RWPE1 (cell line): ENCODE data around the gene CERS6.

Experiments
- CTCF ChIA-PET: fragments of 350-600 bp; sonication (Branson Sonifier 250); formaldehyde crosslinking; extraction: SDS; loops from one replicate; lab custom pipeline; 2021; lab: Yijun Ruan, JAX
- POLR2A ChIA-PET: fragments of 400-600 bp; formaldehyde crosslinking; extraction: SDS; loops from one replicate; lab custom pipeline; 2020; ENCODE audit warnings: antibody characterized with exemption; ENCODE audit not compliant: low non-redundant PET; lab: Yijun Ruan, JAX
- DNase-seq: peaks from one replicate; pipeline ENCODE4 v3.0.0; 2012; ENCODE audit warnings: low spot score
- H3K27ac ChIP-seq: fragments of 450-650 bp; 2 replicates; pipeline ENCODE4 v1.5.1; 2017
- CTCF ChIP-seq: fragments of 450-650 bp; conservative IDR thresholded peaks from 2 replicates; pipeline ENCODE4 v1.5.1; 2017; ENCODE audit warnings: low read depth, mild to moderate bottlenecking

Gene CERS6

DNA sequence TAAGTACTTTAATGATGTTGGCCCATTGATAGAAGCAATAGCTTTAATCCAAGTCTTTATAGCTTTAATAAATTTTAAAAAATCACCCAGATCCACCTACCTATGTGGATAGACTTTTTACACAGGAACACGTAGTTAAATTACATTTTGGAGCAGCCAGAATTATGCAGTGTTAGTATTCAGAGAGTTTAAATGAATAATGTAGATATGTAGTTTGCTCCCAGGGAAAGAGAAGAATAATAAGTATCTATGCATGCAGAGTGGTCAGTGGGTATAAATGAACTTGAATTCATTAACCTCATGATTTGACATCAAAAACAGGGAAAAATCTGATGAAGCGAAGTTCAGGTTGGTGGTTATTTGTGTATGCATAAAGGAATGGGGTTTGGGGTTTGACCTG is 146.3 kb downstream of the CERS6 start:
- ChIA-PET CTCF (interaction anchor here (0.5 to 0.6 kb wide), 2 partner anchors 17 to 1270 kb away, joined by 3 to 5 read pairs; no protein-coding TSS in a partner anchor), POLR2A (no interaction called here)
- H3K27ac ChIP-seq: no peak overlapping the region
- no peak for DNase-seq
- TF ChIP-seq CTCF: no peak

- CTCF ChIA-PET: interaction anchor here (0.5 to 0.6 kb wide), 2 partner anchors 17 to 1269 kb away, joined by 3 to 5 read pairs; no protein-coding TSS in a partner anchor
- POLR2A ChIA-PET: no interaction called here
- DNase-seq: no peak
- no peak for TF ChIP-seq CTCF
- no peak overlapping the region for H3K27ac ChIP-seq
These were observed 146.9 kb downstream of the CERS6 start for GRCh38 chr2:168602846-168603401.

DNA sequence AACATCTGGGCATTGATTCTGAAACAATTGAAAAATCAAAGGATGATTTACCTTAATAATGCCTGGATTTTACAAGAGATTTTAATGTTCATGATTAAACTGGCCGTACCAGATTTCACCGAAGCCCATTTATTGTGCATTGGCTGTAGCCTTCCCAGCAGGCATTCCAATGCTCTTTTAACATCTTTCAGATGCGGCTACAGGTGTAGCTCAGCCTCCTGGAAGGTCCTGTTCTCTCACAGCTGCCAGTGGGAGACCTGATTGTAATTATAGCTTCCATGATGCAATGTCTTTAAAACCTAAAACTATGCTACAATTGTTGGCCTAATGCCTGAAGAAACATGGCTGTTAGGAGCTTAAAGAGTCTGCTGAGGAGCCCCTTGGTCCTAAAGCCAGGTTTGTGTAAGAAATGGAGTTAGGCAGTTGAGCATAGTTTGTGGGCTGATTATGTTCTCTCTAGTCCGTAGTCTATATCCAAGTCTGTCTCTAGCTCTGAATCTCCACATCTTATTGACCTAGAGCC is 147.4 kb downstream of the CERS6 start:
- no peak for DNase-seq
- TF ChIP-seq CTCF: no peak
- H3K27ac ChIP-seq: no peak overlapping the region
- CTCF ChIA-PET: interaction anchor here (0.7 kb wide), 1 partner anchor 62 kb away, joined by 3 read pairs; no protein-coding TSS in a partner anchor
- POLR2A ChIA-PET: no interaction called here

GRCh38 chr2:168604252-168604651 is 148.2 kb downstream of the CERS6 start:
- H3K27ac ChIP-seq: no peak overlapping the region
- no peak for DNase-seq
- POLR2A ChIA-PET: no interaction called here
- no peak for TF ChIP-seq CTCF
- CTCF ChIA-PET: no interaction called here

GRCh38 chr2:168607992-168608391 is 151.9 kb downstream of the CERS6 start:
- H3K27ac ChIP-seq: no peak overlapping the region
- CTCF ChIA-PET: no interaction called here
- TF ChIP-seq CTCF: no peak
- POLR2A ChIA-PET: interaction anchor here (0.7 kb wide), 1 partner anchor 83 kb away, joined by 3 read pairs; no protein-coding TSS in a partner anchor
- peak; percentile 30 for DNase-seq

DNA sequence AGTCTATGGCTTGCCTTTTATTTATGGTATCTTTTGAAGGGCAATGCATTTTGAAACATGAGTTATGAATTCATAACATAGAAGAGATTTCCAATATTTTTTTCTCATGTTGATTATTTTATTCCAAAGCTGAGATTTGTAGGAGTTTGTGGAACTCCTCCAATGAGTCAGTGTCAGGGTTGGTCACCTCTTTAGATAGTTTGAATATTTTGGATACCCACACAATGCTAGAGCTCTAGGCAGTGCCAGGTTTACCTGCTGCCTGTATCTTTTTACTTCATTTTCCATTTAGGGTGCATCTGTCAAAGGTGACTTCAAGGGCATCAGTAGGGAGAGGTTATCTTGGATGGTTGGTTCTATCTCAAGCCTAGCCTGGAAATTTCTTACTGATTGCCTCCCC is 152.7 kb downstream of the CERS6 start:
- POLR2A ChIA-PET: no interaction called here
- no peak for DNase-seq
- CTCF ChIA-PET: no interaction called here
- no peak overlapping the region; the same call in 1 of the 2 replicates for H3K27ac ChIP-seq
- no peak for TF ChIP-seq CTCF
